Measurements from ENCODE around the gene PHF24. TPM values are rescaled to one million over a fixed set of nuclear protein-coding genes. Genes with fewer than 3 reads are reported as not detected.

The PHF24 gene
- total RNA-seq, 1 experiment from 2014 or later = 0.47 TPM

DNA sequence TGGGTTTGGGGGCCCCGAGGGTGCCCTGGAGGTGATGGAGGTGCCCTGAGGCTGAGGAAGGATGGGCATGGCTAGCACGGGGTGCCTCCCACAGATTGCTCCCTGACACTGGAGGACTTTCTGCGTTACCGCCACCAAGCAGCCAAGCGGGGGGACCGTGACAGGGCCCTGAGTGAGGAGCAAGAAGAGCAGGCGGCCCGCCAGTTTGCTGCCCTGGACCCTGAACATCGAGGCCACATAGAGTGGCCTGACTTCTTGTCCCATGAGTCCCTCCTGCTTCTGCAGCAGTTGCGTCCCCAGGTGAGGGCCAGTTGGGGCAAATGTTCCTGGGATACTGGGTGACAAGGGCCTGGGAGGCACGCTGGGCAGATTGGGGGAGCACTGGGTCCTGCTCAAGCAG lies 18.4 kb downstream of the PHF24 start:
- no TSS peak for BruUV-seq (replicated peaks)
- intact Hi-C loops (cut with micrococcal nuclease) = no loop called here
- no peaks in the 10 kb centered on the region for H3K9me3 ChIP-seq (ENCODE audit: control insufficient read depth in 1 of 2, insufficient read depth in 1 of 2, low read depth in 1 of 2, low read length in 2 of 2)
- H3K9ac ChIP-seq (ENCODE audit: low read length) = no peak overlapping the region
- no peaks in the 10 kb centered on the region for H3K9me2 ChIP-seq (ENCODE audit: insufficient read depth)
- no peaks in the 10 kb centered on the region for H3K36me3 ChIP-seq (ENCODE audit: control insufficient read depth in 1 of 2, insufficient read depth in 2 of 2, low read length in 2 of 2)
- POLR2A ChIA-PET = no interaction called here
- ATAC-seq = no peak
- H3K27me3 ChIP-seq (ENCODE audit: insufficient read depth, low read length) = peaks cover 30% of the 10 kb centered on the region
- no peaks in the 10 kb centered on the region for H4K20me1 ChIP-seq (ENCODE audit: insufficient read depth)
- TF ChIP-seq SIN3A (IDR thresholded peaks at IDR 0.05; ENCODE audit: low read depth) = no peak
- no peak for TF ChIP-seq EZH2 (IDR thresholded peaks at IDR 0.05)
- no peak for TF ChIP-seq CBX3 (IDR thresholded peaks at IDR 0.05; ENCODE audit: low read depth)
- TF ChIP-seq, protein P1, sequence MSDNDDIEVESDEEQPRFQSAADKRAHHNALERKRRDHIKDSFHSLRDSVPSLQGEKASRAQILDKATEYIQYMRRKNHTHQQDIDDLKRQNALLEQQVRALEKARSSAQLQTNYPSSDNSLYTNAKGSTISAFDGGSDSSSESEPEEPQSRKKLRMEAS (IDR thresholded peaks at IDR 0.05) = no peak
- TF ChIP-seq ZFX (IDR thresholded peaks at IDR 0.05) = no peak
- TF ChIP-seq FOSL1 (IDR thresholded peaks at IDR 0.05; ENCODE audit: low read depth) = no peak
- TF ChIP-seq ZNF274 (IDR thresholded peaks at IDR 0.05; ENCODE audit: low read depth, low read length) = no peak
- H3K79me2 ChIP-seq (ENCODE audit: insufficient read depth, low read length) = no peaks in the 10 kb centered on the region
- H3K4me3 ChIP-seq (replicated peaks in 1 of 2; ENCODE audit: low read depth in 1 of 2, low read length in 2 of 2) = no peak overlapping the region
- H3K4me1 ChIP-seq (ENCODE audit: control insufficient read depth in 1 of 2, insufficient read depth in 2 of 2, low read length in 2 of 2) = no peaks in the 10 kb centered on the region
- no peak overlapping the region for H3K4me2 ChIP-seq (ENCODE audit: low read length)
- no peak overlapping the region for H3K27ac ChIP-seq (ENCODE audit: low read depth, low read length)
- RAD21 ChIA-PET (ENCODE audit: low non-redundant PET in 1 of 2, low total read pairs in 2 of 2, uncharacterized antibody in 2 of 2, unreplicated experiment in 2 of 2) = no interaction called here
- CTCF ChIA-PET = no interaction called here
- H2AFZ ChIP-seq (ENCODE audit: low read depth, low read length, poor library complexity, severe bottlenecking) = no peak overlapping the region
- no peak for DNase-seq (ENCODE audit: low read depth, low spot score)

DNA sequence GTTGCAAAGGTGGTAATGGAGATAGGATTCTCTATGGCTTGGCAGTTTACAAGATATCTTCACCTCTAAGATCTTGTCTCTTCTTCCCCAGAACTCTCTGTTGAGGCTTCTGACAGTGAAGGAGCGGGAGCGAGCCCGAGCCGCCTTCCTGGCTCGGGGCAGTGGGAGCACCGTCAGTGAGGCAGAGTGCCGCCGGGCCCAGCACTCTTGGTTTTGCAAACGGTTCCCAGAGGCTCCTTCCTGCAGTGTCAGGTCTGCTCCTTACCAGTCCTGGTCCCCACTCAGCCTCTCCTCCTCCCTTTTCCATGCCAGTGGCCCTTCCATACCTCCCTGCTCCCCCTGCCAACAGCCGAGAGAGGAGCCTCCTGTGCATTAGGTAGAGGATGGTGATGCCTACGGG lies 18.9 kb downstream of the PHF24 start:
- no peaks in the 10 kb centered on the region for H3K9me3 ChIP-seq (ENCODE audit: control insufficient read depth in 1 of 2, insufficient read depth in 1 of 2, low read depth in 1 of 2, low read length in 2 of 2)
- DNase-seq (ENCODE audit: low read depth, low spot score) = no peak
- no peak for ATAC-seq
- BruUV-seq (replicated peaks) = no TSS peak
- no peak overlapping the region for H3K4me3 ChIP-seq (replicated peaks in 1 of 2; ENCODE audit: low read depth in 1 of 2, low read length in 2 of 2)
- ChIA-PET RAD21 (ENCODE audit: low non-redundant PET in 1 of 2, low total read pairs in 2 of 2, uncharacterized antibody in 2 of 2, unreplicated experiment in 2 of 2) (no interaction called here), POLR2A (no interaction called here), CTCF (no interaction called here)
- no peaks in the 10 kb centered on the region for H3K79me2 ChIP-seq (ENCODE audit: insufficient read depth, low read length)
- H3K9ac ChIP-seq (ENCODE audit: low read length) = no peak overlapping the region
- no peak overlapping the region for H2AFZ ChIP-seq (ENCODE audit: low read depth, low read length, poor library complexity, severe bottlenecking)
- H3K9me2 ChIP-seq (ENCODE audit: insufficient read depth) = no peaks in the 10 kb centered on the region
- peaks cover 30% of the 10 kb centered on the region for H3K27me3 ChIP-seq (ENCODE audit: insufficient read depth, low read length)
- H3K27ac ChIP-seq (ENCODE audit: low read depth, low read length) = no peak overlapping the region
- H3K4me1 ChIP-seq (ENCODE audit: control insufficient read depth in 1 of 2, insufficient read depth in 2 of 2, low read length in 2 of 2) = no peaks in the 10 kb centered on the region
- H3K36me3 ChIP-seq (ENCODE audit: control insufficient read depth in 1 of 2, insufficient read depth in 2 of 2, low read length in 2 of 2) = no peaks in the 10 kb centered on the region
- no peaks in the 10 kb centered on the region for H4K20me1 ChIP-seq (ENCODE audit: insufficient read depth)
- intact Hi-C loops (cut with micrococcal nuclease) = no loop called here
- H3K4me2 ChIP-seq (ENCODE audit: low read length) = no peak overlapping the region
- TF ChIP-seq, protein P2, sequence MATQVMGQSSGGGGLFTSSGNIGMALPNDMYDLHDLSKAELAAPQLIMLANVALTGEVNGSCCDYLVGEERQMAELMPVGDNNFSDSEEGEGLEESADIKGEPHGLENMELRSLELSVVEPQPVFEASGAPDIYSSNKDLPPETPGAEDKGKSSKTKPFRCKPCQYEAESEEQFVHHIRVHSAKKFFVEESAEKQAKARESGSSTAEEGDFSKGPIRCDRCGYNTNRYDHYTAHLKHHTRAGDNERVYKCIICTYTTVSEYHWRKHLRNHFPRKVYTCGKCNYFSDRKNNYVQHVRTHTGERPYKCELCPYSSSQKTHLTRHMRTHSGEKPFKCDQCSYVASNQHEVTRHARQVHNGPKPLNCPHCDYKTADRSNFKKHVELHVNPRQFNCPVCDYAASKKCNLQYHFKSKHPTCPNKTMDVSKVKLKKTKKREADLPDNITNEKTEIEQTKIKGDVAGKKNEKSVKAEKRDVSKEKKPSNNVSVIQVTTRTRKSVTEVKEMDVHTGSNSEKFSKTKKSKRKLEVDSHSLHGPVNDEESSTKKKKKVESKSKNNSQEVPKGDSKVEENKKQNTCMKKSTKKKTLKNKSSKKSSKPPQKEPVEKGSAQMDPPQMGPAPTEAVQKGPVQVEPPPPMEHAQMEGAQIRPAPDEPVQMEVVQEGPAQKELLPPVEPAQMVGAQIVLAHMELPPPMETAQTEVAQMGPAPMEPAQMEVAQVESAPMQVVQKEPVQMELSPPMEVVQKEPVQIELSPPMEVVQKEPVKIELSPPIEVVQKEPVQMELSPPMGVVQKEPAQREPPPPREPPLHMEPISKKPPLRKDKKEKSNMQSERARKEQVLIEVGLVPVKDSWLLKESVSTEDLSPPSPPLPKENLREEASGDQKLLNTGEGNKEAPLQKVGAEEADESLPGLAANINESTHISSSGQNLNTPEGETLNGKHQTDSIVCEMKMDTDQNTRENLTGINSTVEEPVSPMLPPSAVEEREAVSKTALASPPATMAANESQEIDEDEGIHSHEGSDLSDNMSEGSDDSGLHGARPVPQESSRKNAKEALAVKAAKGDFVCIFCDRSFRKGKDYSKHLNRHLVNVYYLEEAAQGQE (IDR thresholded peaks at IDR 0.05; ENCODE audit: low read depth) = no peak
- TF ChIP-seq, protein P3, sequence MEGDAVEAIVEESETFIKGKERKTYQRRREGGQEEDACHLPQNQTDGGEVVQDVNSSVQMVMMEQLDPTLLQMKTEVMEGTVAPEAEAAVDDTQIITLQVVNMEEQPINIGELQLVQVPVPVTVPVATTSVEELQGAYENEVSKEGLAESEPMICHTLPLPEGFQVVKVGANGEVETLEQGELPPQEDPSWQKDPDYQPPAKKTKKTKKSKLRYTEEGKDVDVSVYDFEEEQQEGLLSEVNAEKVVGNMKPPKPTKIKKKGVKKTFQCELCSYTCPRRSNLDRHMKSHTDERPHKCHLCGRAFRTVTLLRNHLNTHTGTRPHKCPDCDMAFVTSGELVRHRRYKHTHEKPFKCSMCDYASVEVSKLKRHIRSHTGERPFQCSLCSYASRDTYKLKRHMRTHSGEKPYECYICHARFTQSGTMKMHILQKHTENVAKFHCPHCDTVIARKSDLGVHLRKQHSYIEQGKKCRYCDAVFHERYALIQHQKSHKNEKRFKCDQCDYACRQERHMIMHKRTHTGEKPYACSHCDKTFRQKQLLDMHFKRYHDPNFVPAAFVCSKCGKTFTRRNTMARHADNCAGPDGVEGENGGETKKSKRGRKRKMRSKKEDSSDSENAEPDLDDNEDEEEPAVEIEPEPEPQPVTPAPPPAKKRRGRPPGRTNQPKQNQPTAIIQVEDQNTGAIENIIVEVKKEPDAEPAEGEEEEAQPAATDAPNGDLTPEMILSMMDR (IDR thresholded peaks at IDR 0.05 in 2 of 3, conservative IDR thresholded peaks at IDR 0.05 in 1 of 3; ENCODE audit: borderline replicate concordance in 1 of 3, insufficient read depth in 1 of 3, low read depth in 2 of 3, low read length in 2 of 3) = no peak
- TF ChIP-seq SP1 (IDR thresholded peaks at IDR 0.05; ENCODE audit: low read depth) = no peak
- TF ChIP-seq EGR1 (IDR thresholded peaks at IDR 0.05; ENCODE audit: low read depth) = no peak
- no peak for TF ChIP-seq TCF7L2 (IDR thresholded peaks at IDR 0.05; ENCODE audit: borderline replicate concordance, extremely low read depth, insufficient read depth, insufficient read length)
- no peak for TF ChIP-seq ZFX (IDR thresholded peaks at IDR 0.05)
- no peak for TF ChIP-seq ELF1 (IDR thresholded peaks at IDR 0.05; ENCODE audit: borderline replicate concordance, low read depth)
- TF ChIP-seq CEBPB (IDR thresholded peaks at IDR 0.05; ENCODE audit: low read depth) = no peak
- TF ChIP-seq EZH2phosphoT487 (IDR thresholded peaks at IDR 0.05; ENCODE audit: borderline replicate concordance) = no peak
- TF ChIP-seq, protein P1 (IDR thresholded peaks at IDR 0.05) = no peak
- no peak for TF ChIP-seq FOSL1 (IDR thresholded peaks at IDR 0.05; ENCODE audit: low read depth)
- no peak for TF ChIP-seq YY1 (IDR thresholded peaks at IDR 0.05; ENCODE audit: extremely low read depth, insufficient replicate concordance, low read depth, low read length)
